NCI-H82 treated with DMSO at 0.1 percent for 48 hours (cell line): Measurements from ENCODE around the gene MGAT4B.

ENCODE experiments used
- DNase-seq: peaks from one replicate; lab custom pipeline; 2025; ENCODE audit not compliant: unreplicated experiment; lab: John Stamatoyannopoulos, UW

The MGAT4B gene

DNA sequence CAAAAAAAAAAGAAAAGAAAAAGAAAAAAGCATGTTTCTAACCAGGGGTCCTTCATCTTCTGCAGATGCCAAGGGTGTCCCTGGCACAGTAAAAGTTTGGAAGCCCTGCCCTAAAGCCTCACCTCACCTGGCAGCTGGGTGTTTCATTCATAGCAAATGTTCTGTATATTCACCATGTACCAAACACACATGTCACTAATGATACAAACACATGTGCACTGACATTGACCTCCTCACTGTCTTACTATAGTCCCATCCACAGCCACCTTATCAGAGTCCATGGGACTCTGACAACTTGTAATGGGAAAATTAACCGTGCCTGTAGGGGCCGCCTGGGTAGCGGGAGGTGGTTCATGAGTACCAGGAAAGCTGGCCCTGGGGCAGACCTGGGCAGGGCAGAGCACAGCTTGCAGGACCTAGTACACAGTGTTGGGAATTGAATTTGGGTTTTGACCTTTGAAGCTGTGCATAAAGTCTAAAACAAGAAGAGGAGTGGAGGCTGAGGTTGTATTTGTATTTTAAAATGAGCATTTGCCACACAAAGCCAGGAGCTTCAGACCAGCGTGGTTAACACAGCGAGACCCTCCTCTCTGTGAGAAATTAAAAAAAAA, 6.4 kb upstream of the MGAT4B start:
- no peak for DNase-seq

DNA sequence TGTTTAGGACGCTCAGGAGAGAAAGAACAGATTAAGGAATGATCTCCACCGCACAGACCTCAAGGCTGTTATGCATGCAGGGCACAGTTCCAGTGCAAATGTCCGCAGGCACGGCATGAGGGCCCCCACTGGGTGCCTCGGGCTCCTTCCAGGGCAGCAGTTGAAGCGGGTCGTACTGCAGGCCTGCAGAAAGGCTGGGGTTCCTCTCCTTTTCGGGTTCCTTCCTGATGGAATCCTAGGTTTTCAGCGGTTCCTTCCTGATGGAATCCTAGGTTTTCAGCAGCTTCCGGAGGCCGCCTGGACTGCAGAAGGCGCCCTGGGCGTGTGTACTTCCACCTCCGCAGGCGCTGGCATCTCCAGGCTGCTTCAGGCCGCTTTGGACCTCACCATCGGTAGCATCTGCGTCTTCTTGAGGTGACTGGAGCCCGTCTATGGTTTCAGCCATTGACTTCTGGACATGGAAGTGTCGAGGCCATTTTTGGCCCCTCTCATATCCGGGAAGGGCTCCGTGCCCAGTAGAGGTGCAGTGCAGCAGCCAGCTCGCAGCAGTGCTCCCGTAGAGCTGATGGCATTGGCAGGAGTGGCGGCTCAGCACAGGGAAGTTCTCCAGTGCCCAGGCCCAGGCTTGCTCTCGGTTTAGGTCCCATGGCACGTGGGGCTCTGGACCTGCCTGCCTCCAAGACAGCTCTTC, 5.6 kb upstream of the MGAT4B start:
- DNase-seq, result no peak

DNA sequence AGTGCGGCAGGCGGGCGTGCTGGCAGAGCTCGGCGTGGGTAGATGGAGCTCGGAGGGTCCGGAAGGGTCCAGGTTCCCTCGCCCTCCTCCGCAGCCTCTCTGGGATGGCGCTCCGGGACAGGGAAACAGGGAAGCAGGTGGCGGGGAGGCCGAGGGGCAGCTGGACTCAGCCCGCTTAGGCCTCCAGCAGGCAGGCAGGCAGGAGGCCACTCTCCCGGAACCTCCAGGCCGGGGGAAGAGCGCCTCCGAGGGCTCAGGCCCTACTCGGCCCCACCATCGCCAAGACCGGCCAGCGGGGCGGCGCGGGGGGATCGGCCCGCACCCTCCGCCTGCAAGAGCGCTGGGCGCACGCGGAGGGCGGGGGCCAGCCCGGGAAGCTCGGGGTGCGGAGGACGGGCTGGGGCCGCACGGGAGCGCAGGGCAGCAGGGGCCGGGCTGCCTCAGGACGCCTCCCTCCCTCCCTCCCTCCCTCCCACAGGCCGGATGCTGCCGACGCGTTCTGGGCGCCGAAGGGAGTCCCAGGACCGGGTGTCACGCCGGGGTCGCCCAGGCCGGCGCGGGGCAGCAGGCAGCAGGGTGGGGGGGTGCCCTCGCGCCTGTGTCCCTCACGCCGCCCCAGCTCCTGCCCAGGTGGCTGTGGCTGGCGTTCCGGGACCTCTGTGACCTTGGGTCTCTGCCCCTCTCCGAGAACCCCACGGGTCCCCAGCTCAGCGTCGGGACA, 977 bp downstream of the MGAT4B start:
- no peak for DNase-seq

DNA sequence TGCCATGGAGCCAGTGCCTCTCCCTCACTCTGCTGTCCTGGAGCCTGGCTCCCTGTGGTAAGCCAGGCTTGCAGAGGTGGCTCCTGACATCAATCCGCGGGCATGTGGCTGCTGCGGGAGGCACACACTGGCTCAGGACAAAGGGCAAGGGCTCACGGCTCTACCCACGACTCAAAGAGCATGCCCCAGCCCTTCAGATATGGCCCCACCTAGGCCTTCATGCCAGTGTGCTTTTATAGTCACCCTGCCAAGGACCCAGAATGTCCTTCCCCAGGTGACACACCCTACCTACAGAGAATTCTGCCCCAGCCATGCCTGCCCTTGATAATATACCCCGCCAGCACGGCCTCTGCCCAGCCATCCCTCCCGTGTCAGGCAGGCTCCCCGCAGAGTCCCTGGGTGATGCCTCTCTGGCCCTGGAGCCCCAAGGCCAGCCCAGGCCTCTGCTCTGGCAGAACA, 1.6 kb downstream of the MGAT4B start:
- no peak for DNase-seq

DNA sequence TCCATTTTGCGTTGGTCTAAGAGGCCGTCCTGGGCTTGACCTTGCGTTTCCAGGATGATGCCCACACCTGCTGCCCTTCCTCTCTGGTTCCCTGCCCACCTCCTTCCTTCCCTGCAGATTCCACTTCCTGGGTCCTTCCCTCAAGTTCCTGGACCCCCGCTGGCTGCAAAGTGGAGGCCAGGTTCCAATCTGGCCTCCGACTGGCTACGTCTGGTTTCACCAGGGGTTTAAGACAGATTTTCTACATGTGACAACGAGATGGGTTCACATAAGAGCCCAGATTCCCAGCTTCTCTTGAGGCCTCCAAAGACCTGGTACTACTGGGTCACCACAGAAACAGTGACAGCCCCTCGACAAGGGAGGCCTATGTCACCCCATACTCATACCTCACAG, 2.1 kb downstream of the MGAT4B start:
- no peak for DNase-seq

DNA sequence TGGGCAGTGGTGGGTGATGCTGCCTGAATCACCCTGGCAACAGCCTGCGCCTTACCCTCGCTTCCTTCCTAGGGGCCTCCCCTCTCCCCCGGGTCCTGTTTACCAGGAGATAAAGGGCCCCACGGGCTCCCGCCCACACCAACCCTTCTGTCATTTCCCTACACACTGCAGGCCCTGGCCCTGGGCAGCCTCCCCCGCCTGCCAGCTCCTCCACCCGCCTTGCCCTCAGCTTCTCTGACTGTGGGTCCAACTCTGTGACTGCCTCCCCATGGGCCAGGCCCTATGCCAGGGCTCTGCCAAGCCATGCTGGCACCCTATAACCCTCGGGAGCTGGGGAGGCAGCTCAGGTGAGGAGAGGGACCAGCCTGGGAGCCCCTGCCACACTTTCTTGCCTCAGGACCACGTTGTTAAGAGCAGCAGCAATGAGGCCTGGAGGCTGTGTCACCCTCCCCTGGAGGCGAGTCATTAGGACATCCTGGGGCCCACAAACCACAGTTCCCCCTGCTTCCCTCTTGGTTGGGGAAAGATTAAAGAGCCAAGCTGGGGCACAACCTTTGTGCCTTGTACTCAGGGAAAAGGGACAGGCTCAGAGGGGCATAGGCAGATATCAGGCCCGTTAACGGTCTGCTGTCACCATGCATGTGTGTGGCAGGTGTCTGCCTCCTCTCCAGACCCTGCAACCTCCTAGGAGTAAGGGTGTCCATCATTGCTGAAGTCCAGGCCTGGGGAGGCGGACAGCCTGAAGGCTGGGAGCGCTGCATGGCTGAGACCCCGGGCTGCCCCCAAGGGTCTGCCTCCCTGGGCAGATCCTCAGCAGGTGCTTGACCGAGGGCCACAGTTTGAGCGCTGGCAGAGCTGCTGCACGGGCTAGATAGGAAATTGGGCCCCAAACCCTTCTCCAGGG, 2.8 kb downstream of the MGAT4B start:
- no peak for DNase-seq

DNA sequence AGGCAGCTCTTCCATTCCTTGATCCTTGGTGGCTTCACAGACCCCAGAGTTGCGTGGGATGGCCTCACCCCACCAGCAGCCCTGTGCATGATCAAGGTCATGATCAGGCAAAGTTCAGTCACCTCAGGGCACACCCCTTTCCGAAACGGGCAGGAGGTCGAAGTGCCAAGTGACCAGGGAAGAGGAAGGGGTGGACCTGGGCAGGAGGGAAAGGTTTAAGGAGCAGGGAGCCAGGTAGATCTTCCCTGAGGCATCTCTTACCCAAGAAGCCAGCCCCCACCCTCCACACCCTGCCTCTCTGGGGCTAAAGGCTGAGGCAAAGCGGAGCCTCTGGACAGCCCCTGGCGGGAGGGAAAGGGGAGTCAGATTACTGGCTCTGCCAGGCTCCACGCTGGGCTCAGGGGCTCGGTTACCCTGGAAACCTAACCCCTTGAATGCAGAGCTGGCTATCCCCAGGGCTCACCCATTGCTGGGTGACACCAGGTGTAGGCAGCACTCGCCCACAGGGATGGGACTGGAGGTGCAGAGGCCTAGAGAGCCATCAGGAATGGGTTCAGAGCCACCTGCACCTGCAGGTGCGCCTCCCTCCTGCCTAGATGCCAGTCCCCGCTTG, 3.6 kb downstream of the MGAT4B start:
- DNase-seq, result no peak

DNA sequence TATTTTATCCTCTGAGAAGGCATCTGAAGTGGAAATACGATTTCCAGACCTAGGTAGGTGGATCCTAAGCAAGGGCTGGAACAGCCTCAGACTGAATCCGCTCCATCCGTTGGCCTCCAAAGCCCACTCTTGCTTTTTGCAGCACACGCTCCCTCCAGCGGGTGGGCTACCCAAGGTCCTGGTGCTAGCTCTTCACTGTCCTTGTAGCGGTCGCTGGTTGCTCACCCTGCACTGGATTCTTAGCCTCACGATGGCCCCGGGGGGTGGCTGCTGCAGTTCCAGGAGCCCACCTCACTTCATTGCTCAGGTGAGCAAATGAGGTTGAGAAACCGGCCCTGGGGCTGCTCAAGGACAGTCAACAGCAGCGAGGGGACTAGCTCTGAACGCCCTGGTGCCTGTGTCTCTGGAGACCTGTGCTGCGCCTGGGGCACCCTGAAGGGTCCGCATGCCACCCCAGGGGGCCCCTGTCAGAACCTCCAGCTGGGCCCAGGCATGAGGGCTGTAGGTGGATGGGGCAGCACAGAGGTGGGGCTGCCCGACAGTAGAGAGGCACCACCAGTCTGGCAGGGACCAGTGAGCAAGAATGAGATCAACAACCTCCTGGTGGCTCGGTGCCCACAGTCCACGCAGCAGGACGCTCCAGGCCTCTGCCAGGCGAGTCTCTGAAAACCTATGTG, 4.3 kb downstream of the MGAT4B start:
- no peak for DNase-seq

DNA sequence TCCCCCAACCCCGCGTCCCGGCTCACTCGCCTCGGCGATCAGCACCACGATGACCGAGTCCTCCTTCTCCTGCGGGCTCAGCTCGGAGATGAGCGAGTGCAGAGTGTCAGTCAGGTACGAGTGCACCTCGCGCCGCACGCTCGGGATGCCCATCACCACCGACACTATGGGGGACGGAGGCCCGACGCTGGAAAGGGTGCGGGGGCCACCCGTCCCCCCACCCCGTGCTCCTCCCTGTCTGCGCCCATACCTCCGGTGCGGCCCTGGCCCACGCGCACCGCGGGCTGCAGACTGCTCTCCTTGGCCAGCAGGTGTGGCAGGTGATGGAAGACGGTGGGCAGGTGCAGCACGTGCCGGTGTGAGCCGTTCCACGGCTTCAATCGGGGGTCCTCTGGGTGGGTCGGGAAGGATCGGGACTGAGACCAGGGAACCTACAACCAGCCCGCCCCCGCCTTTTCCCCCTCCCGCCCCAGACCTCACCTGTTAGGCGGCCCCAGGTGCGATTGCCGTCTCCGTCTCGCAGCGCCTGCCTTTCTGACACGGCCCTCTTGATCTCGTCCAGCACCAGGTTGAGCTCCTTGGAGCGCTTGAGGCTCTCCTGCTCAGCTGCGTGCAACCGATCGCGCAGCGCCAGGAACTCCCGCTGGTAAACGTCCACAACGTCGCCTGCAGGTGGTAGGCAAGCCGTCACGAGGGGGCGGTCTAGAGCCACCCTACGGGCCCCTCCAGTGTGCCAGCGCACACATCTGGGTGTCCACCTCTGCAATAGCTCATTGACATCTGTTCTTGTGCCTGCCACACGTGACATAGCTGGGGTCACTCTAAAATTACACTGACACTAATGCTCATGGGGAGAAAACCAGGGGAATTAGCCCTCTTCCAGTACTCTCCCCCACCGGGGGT, 5.1 kb downstream of the MGAT4B start:
- no peak for DNase-seq

DNA sequence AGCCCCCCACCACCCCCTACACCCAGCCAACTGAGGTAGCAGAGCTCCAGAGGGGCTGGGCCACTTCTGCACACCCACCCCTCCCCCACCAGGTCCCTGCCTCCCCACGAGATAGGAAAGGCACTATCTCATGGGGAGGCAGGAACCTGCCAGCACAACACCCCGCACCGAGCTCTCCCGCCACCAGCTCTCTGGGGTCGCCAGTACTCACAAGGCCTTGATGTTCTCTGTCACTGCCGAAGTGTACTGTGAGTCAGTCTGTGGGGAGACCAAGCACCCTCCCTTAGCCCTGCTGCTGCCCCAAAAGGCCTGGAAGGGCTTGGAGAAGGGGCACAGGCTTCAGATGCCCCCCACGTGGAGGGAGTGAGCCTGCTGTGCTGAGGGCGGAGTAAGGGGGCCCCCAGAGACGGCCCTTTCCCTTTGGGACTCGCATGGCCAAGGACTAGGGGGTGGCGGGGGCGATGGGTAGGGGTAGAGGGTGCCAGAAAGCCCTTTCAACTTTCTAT, 5.9 kb downstream of the MGAT4B start:
- DNase-seq, result no peak

DNA sequence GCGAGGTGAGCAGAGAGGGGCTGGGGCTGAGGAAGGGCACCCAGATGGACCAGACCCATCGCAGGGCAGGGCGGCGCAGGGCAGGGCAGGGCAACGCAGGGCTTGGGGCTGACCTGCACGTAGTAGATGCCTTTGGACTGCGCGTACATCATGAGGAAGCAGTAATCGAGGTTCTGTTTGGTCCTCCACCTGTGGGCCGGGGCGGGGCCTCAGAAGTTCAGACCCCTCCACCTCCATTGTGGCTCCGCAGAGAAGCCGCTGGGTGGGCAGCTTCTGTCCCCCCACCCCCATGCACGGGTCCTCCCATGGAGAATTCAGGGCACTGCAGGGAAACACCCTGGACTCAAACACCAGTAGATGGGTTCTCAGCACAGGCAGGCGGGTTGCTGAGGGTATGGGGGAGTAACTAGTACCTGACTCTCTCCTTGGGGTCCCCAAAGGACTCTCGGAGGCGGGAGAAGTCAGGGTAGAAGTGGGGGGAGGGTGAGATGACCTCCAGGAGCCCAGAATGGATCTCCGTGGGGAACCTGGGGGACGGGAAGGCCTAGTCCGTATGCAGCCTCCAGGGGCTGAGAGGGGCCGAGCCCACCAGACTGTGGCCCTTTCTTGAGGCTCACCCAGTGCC, 6.5 kb downstream of the MGAT4B start:
- DNase-seq, result no peak

DNA sequence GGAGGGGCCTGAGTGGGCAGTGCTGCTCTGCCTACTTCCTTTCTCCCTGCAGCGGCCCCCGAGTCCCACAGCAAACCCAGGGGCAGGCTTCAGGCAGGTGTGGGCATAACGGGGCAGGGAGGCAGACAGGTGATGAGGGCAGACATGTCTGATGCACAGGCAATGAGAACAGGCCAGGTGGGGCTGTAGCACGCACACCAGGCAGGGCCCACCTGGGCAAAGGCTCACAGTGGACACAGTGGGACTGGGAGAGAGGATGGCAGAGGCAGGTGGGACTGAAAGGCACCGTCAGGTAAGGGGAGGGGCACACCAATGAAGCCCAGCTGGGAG, 7.1 kb downstream of the MGAT4B start:
- no peak for DNase-seq

DNA sequence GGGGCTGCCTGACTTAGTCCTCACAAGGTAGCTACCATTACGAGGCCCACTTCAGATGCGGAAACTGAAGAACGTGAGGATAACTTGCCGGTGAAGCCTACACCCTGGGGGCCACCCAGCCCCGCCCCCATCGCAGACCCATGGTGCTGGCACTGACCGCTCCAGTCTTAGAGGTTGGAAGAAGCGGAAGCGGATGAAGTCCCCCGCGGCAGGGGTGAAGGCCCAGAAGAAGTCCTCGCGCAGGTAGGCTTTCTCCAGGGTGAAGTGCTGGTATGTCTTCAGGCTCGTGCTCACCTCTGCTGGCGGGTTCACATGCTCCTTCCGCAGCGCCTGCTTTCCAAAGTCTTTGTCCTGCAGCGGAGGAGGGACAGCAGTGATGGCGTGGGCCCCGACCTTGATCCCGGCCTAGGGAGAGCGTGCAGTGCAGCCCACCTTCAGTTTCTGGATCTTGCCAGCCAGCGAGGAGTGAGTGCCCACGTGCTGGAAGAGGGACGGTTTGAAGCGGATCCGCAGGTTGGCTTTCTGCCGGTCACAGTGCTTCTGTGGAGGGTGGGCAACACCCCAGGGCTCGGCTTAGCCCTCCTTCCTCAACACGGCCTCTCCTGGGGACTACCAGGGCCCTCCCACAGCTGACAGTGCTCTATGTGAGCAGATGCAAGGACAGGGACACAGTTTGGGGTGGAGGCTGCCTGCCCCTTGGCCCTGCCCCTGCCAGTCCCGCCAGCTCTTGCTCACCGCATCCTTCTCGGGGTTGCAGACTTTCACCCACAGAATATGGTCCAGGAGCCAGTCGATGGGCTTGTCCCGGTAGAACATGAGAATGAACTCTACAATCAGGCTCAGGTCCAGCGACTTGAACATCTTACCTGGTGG, 7.7 kb downstream of the MGAT4B start:
- DNase-seq, result no peak

DNA sequence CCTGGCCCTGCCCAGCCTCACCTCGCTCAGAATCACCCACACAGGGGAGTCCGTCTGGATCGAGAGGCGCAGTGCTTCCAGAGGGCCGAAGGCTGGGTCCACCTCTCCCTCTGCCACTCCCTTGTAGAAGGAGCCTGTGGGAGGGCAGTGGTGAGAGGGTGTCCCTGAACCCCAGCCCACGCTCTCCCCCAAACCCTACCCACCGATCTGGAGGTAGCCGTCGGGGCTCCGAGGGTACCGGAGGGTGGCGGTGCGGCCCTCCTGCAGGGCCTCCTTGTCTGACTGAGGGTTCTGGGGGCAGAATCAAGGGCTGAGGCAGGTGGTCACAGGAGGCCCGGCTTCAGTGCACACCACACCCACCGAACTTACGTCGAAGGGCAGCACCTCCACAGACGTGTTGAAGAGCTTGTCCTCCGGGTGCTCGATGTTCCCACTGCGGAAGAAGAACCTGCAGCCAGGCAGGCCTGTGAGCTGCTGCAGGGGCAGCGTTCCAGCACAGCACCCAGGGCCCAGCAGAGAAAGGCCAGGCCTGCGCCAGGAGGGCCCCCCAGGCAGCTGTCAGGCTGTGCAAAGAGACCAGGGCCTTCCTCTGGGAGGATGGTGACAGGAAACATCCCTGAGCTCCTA, 8.4 kb downstream of the MGAT4B start:
- DNase-seq, result no peak

DNA sequence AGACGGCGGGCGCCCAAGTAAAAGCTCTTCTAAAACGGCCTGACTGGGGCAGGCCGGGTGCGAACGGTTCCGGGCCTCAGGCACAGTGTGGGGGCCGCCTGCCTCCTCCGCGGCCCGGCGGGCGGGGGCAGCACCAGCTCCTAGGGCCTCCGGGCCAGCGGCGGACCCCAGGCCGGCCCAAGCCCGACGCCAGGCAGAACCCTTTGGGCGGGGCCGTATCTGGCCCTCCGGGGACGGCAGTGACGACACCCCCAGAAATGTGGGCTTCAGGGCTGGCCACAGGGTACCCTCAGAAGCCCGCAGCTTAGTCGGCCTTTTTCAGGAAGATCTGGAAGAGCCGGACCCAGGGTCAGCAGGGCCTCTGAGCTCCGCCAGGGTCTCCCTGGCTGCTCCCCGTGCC, 8.9 kb downstream of the MGAT4B start:
- no peak for DNase-seq

DNA sequence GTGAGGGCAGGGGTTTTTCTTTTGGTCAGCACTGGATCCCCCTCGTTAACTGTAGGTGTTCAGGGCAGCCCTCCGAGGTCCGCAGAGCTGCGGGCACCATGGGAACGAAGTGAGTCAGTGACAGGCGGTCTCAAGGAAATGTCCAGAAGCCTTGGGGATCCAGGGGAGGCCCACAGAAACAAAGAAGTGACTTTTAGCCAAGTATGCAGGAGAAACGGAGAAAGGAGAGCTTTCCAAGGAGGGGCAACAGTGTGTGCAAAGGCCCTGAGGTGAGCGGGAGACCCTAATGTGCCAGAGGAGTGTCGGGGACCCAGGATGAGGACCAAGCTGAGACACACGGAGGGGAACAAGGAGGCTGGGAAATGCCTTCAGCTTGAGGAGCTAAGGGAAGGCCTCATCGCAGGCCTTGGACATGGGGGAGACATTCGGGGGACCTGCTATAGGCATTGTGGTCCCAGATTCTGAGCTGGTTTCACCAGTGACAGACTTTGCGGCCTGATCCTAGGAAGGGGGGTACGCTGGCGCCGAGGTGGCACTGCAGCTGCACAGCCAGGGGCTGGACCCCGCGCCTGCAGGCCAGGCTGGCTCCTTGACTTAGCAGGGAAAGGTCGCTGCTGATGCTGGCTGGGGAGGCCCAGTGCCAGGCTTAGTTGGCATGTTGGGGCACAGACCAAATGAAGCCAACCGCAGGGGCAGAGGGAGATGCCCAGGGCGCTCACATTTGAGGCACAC, 9.6 kb downstream of the MGAT4B start:
- DNase-seq, result no peak
